Neural crest cell (in vitro differentiated cells): ENCODE results near the gene AGBL4. TPM values are rescaled to one million over a fixed set of nuclear protein-coding genes. Genes with fewer than 3 reads are reported as not detected.
A peak's percentile ranks its signal among the peaks of the same experiment; 100 is the strongest.

Source experiments
- DNase-seq: peaks from one replicate; pipeline ENCODE4 v3.0.0; 2021; ENCODE audit warnings: low read depth, mixed read lengths, low spot score
- H3K27ac Mint-ChIP-seq: one replicate; pipeline ENCODE4 v1.8.0; 2021; ENCODE audit warnings: mild to moderate bottlenecking, mixed read lengths; ENCODE audit not compliant: unreplicated experiment
- H3K27me3 Mint-ChIP-seq: 2 replicates; pipeline ENCODE4 v1.8.0; 2021; ENCODE audit warnings: low read depth, mild to moderate bottlenecking, mixed read lengths
- H3K36me3 Mint-ChIP-seq: 2 replicates; pipeline ENCODE4 v1.8.0; 2021; ENCODE audit warnings: low read depth, mild to moderate bottlenecking, mixed read lengths
- H3K4me1 Mint-ChIP-seq: 2 replicates; pipeline ENCODE4 v1.8.0; 2021; ENCODE audit warnings: mixed read lengths
- H3K4me3 Mint-ChIP-seq: one replicate; pipeline ENCODE4 v1.8.0; 2021; ENCODE audit warnings: mild to moderate bottlenecking, mixed read lengths
- H3K9me3 Mint-ChIP-seq: 2 replicates; pipeline ENCODE4 v1.8.0; 2021; ENCODE audit warnings: mixed read lengths
- total RNA-seq: library from RNA; stranded (reverse); gene quantifications from 2 replicates; pipeline ENCODE4 v1.2.1, GENCODE V29; 2021
- TF ChIP-seq, protein P1 (sequence below): fragments of 200-600 bp; sonication (generic); conservative IDR thresholded peaks from 2 replicates; pipeline ENCODE4 v1.5.0; 2021; ENCODE audit warnings: antibody characterized with exemption, mild to moderate bottlenecking

The AGBL4 gene
- total RNA-seq, 1 donor from 2014 or later = 0.09 TPM

GRCh38 chr1:48785869-48786268 lies 1237.9 kb downstream of the AGBL4 start:
- no peaks in the 10 kb centered on the region for H3K36me3 Mint-ChIP-seq
- no peak overlapping the region for H3K4me3 Mint-ChIP-seq
- no peaks in the 10 kb centered on the region for H3K9me3 Mint-ChIP-seq
- H3K4me1 Mint-ChIP-seq = no peaks in the 10 kb centered on the region
- TF ChIP-seq, protein P1, sequence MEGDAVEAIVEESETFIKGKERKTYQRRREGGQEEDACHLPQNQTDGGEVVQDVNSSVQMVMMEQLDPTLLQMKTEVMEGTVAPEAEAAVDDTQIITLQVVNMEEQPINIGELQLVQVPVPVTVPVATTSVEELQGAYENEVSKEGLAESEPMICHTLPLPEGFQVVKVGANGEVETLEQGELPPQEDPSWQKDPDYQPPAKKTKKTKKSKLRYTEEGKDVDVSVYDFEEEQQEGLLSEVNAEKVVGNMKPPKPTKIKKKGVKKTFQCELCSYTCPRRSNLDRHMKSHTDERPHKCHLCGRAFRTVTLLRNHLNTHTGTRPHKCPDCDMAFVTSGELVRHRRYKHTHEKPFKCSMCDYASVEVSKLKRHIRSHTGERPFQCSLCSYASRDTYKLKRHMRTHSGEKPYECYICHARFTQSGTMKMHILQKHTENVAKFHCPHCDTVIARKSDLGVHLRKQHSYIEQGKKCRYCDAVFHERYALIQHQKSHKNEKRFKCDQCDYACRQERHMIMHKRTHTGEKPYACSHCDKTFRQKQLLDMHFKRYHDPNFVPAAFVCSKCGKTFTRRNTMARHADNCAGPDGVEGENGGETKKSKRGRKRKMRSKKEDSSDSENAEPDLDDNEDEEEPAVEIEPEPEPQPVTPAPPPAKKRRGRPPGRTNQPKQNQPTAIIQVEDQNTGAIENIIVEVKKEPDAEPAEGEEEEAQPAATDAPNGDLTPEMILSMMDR = no peak
- no peak for DNase-seq
- H3K27ac Mint-ChIP-seq = no peak overlapping the region
- H3K27me3 Mint-ChIP-seq = peaks cover 50% of the 10 kb centered on the region

DNA sequence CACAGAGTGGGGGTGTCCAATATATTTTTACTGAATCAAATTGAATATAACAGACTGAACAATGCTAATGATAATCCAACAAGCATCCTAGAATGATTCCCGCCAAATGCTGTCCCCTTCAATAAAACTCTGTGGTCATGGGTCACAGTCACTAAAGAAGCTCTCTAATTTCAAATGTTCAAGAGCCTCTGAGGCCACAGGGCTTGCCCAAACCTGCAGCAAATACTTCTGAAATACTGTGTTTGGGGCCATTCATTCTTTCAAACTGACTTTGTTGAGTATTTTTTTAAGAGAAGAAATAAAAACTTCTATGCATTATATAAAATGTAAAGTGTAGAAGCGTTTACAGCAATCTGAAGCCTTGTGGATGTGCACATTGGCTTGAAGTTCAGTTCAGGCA lies 1239.5 kb downstream of the AGBL4 start:
- H3K4me3 Mint-ChIP-seq = no peak overlapping the region
- no peak for DNase-seq
- H3K9me3 Mint-ChIP-seq = no peaks in the 10 kb centered on the region
- H3K36me3 Mint-ChIP-seq = no peaks in the 10 kb centered on the region
- TF ChIP-seq, protein P1 = no peak
- H3K27ac Mint-ChIP-seq = no peak overlapping the region
- peaks cover 48% of the 10 kb centered on the region for H3K27me3 Mint-ChIP-seq
- H3K4me1 Mint-ChIP-seq = no peaks in the 10 kb centered on the region

- H3K27ac Mint-ChIP-seq = peak overlapping the region; percentile 91
- H3K27me3 Mint-ChIP-seq = peaks cover 28% of the 10 kb centered on the region
- H3K4me3 Mint-ChIP-seq = peak overlapping the region; percentile 97
- H3K36me3 Mint-ChIP-seq = peaks cover 6% of the 10 kb centered on the region
- peaks cover 19% of the 10 kb centered on the region for H3K4me1 Mint-ChIP-seq
- no peaks in the 10 kb centered on the region for H3K9me3 Mint-ChIP-seq
- TF ChIP-seq, protein P1 = no peak
- DNase-seq = no peak
These were observed 1246.4 kb downstream of the AGBL4 start for GRCh38 chr1:48777219-48777895.

DNA sequence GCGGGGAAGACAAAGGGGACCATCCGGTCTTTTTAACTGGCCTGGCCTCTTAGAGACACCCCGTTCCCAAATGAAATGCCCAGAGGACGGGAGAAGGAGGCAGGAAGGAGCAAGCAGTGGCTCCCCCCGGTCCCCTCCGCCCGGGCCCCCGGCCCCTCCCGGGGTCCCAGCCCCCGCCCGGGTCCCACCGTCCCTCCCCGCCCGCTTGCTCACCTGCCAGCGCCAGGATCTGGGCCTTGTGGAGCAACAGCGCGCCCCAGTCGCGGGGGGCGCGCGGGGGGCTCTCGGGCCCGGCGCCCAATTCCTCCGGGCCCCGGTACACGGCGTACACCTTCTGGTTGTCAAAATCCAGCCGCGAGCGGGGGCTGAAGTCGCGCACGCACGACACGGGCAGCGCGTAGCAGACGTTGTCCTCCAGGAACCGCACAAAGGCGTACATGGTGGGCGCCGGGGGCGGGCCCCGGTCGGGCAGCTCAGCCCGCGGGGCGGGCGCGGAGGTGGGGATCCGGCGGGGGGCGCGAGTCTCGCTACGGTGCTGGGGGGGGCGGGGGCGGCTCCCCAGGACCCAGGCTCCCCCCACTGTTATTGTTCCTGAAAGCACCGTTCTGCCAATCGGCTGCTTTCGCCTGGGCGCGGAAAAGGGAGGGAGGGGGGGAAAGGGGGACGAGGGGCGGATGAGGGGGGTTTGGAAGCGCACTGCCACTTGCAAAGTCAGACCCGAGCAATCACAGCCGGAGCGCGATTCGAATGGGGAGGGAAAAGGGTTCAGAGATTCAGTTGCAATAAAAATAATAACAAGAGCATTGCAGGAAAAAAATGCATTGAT lies 1247.1 kb downstream of the AGBL4 start, which contains the start of gene BEND5:
BEND5 (minus strand) TSS at position 499 of the 826 bp plus-strand sequence; CDS start at position 439, 60 bp downstream.
- DNase-seq = peak; percentile 57
- TF ChIP-seq, protein P1 = no peak
- Mint-ChIP-seq H3K4me1 (peaks cover 19% of the 10 kb centered on the region), H3K27ac (peak within 1 kb of the TSS; percentile 91), H3K4me3 (peak within 1 kb of the TSS; percentile 97), H3K27me3 (peaks cover 22% of the 10 kb centered on the region), H3K36me3 (peaks cover 10% of the 10 kb centered on the region), H3K9me3 (no peaks in the 10 kb centered on the region)

GRCh38 chr1:48775831-48776392 lies 1247.8 kb downstream of the AGBL4 start:
- peak overlapping the region; percentile 90 for H3K27ac Mint-ChIP-seq
- peak overlapping the region; percentile 95 for H3K4me3 Mint-ChIP-seq
- peaks cover 15% of the 10 kb centered on the region for H3K27me3 Mint-ChIP-seq
- peaks cover 19% of the 10 kb centered on the region for H3K4me1 Mint-ChIP-seq
- TF ChIP-seq, protein P1 = no peak
- H3K36me3 Mint-ChIP-seq = peaks cover 10% of the 10 kb centered on the region
- H3K9me3 Mint-ChIP-seq = no peaks in the 10 kb centered on the region
- DNase-seq = no peak
